ENCODE results near the gene KCTD7.

DNA sequence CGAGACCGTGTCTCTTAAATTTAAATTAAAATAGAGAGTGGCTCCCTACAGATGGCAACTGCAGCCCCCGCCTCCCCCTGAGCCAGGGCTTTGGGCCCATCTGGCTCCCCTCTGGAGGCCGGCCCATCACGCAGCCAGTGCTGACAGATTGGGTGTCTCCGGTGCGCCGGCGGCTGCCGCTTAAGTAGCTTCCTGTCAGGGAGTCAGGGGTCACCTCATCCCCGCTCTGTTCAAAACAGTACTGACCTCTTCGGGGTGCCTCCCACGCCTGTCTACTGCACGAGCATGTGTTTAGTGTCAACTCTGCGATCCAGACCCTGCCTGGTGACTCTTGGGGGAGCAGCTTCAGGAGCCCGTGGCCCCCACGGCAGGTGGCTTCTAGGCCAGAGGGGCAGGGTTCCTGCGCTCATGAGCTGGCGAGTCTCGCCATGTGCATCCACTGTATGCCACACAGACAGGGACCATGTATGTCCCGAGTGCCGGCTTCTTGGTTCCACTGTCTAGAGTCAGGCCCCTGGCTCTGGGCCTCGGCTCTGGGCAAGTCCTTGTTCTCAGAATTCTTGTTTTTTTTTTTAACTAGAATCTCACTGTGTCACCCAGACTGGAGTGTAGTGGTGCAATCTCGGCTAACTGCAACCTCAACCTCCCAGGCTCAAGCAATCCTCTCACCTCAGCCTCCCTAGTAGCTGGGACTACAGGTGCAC, 36.1 kb downstream of the KCTD7 start:
- TF ChIP-seq, protein P1, sequence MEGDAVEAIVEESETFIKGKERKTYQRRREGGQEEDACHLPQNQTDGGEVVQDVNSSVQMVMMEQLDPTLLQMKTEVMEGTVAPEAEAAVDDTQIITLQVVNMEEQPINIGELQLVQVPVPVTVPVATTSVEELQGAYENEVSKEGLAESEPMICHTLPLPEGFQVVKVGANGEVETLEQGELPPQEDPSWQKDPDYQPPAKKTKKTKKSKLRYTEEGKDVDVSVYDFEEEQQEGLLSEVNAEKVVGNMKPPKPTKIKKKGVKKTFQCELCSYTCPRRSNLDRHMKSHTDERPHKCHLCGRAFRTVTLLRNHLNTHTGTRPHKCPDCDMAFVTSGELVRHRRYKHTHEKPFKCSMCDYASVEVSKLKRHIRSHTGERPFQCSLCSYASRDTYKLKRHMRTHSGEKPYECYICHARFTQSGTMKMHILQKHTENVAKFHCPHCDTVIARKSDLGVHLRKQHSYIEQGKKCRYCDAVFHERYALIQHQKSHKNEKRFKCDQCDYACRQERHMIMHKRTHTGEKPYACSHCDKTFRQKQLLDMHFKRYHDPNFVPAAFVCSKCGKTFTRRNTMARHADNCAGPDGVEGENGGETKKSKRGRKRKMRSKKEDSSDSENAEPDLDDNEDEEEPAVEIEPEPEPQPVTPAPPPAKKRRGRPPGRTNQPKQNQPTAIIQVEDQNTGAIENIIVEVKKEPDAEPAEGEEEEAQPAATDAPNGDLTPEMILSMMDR (IDR thresholded peaks at IDR 0.05; ENCODE audit: low read length) = no peak
- no peak for TF ChIP-seq EZH2 (IDR thresholded peaks at IDR 0.05; ENCODE audit: borderline replicate concordance, low read length)
